Sigmoid colon (tissue), 4 donors: ENCODE data around the gene ATG12.
"Not testable (repeated sequence)": the region's sequence is repeated elsewhere in the genome, so short reads cannot be mapped to it uniquely, and the experiment has no call there.

Experiments
- CTCF ChIP-seq, 4 experiments: fragments of 450-650 bp in 3 of 4; fragments of 200-600 bp in 1 of 4; IDR thresholded peaks; one replicate each; pipeline ENCODE4 v1.5.1; 2016 to 2019; ENCODE audit warnings: antibody characterized with exemption in 4 of 4, mild to moderate bottlenecking in 3 of 4, moderate library complexity in 2 of 4
- EP300 ChIP-seq, 4 donors: sonication (generic); formaldehyde crosslinking; IDR thresholded peaks; one replicate each; pipeline ENCODE4 v1.6.1; 2017; ENCODE audit warnings: antibody characterized with exemption in 4 of 4
- POLR2A ChIP-seq, 2 donors: fragments of 450-650 bp; IDR thresholded peaks; one replicate each; pipeline ENCODE4 v1.6.1; 2016; ENCODE audit warnings: antibody characterized with exemption in 2 of 2, mild to moderate bottlenecking in 2 of 2, moderate library complexity in 2 of 2
- POLR2AphosphoS5 ChIP-seq, 4 donors: sonication (generic); formaldehyde crosslinking; IDR thresholded peaks; one replicate each; pipeline ENCODE4 v1.6.1; 2017; ENCODE audit warnings: antibody characterized with exemption in 4 of 4

- TF ChIP-seq CTCF, POLR2A, POLR2AphosphoS5, EP300 (IDR thresholded peaks at IDR 0.05): not testable (repeated sequence)
Observed at GRCh38 chr5:115808066-115808465, 33.3 kb downstream of the ATG12 start.
